Endothelial cell of umbilical vein (primary cell): ENCODE measurements around the gene HOXB2.

Experiments used
- CTCF ChIP-seq, 2 donors: IDR thresholded peaks; 1 replicate in 1 of 2; 2 replicates in 1 of 2; pipeline ENCODE4 v1.5.1; 2011; ENCODE audit warnings: low read length in 2 of 2, mild to moderate bottlenecking in 2 of 2, moderate library complexity in 2 of 2, control low read depth in 1 of 2, inconsistent platforms in 1 of 2, low read depth in 1 of 2; ENCODE audit not compliant: insufficient read depth in 1 of 2; ENCODE audit errors: extremely low read depth in 1 of 2
- EZH2 ChIP-seq: IDR thresholded peaks from 2 replicates; pipeline ENCODE4 v1.6.1; 2012; ENCODE audit warnings: borderline replicate concordance, low read depth, mild to moderate bottlenecking, moderate library complexity, low read length, inconsistent platforms; ENCODE audit not compliant: severe bottlenecking
- FOS ChIP-seq: IDR thresholded peaks from 2 replicates; pipeline ENCODE4 v1.6.1; 2011; ENCODE audit warnings: mild to moderate bottlenecking, low read length, moderate library complexity, borderline replicate concordance; ENCODE audit not compliant: insufficient read depth
- JUN ChIP-seq: IDR thresholded peaks from 2 replicates; pipeline ENCODE4 v1.6.1; 2011; ENCODE audit warnings: borderline replicate concordance, low read depth; ENCODE audit not compliant: insufficient read length, insufficient read depth
- MAX ChIP-seq: IDR thresholded peaks from 2 replicates; pipeline ENCODE4 v1.6.1; 2011; ENCODE audit not compliant: insufficient read depth, insufficient read length
- POLR2A ChIP-seq: IDR thresholded peaks from 2 replicates; pipeline ENCODE4 v1.6.1; 2012; ENCODE audit warnings: low read depth, mild to moderate bottlenecking, control low read depth, low read length
- POLR2AphosphoS5 ChIP-seq: IDR thresholded peaks from 2 replicates; pipeline ENCODE4 v1.6.1; 2012; ENCODE audit warnings: low read depth, mild to moderate bottlenecking, control low read depth, low read length, moderate library complexity; ENCODE audit not compliant: insufficient read depth

- no peak for TF ChIP-seq POLR2AphosphoS5
- TF ChIP-seq CTCF (IDR thresholded peaks at IDR 0.05; ENCODE audit: extremely low read depth in 1 of 2, insufficient read depth in 1 of 2, low read depth in 1 of 2, low read length in 2 of 2): no peak
- TF ChIP-seq POLR2A: no peak
- no peak for TF ChIP-seq JUN
- no peak for TF ChIP-seq EZH2
- no peak for TF ChIP-seq MAX
- no peak for TF ChIP-seq FOS
Measured at GRCh38 chr17:48542698-48543106, 2.2 kb downstream of the HOXB2 start.
